Left hindlimb (tissue), 1 donor: Measurements from ENCODE around the gene RRP12.
A peak's percentile ranks its signal among the peaks of the same experiment; 100 is the strongest.

Experiments
- DNase-seq: peaks from one replicate; pipeline ENCODE4 v3.0.0-alpha.2; 2018

The RRP12 gene

GRCh38 chr10:97334370-97335175 lies 66.6 kb downstream of the RRP12 start, which contains the start of gene FRAT2:
Gene FRAT2 (minus strand): TSS chr10:97334729. CDS start chr10:97334572, 157 bp downstream.
- peak; percentile 95 for DNase-seq

- peak; percentile 53 for DNase-seq
These were observed 67.4 kb downstream of the RRP12 start for GRCh38 chr10:97333601-97334369.

- DNase-seq, result no peak
These were observed 67.9 kb downstream of the RRP12 start for GRCh38 chr10:97333351-97333600.

- DNase-seq, result peak; percentile 49
These were observed 68.4 kb downstream of the RRP12 start for GRCh38 chr10:97332591-97333350.

GRCh38 chr10:97331153-97331703 lies 69.9 kb downstream of the RRP12 start:
- DNase-seq, result no peak

- DNase-seq, result no peak
These were observed 71.4 kb downstream of the RRP12 start for GRCh38 chr10:97329766-97330165.

- no peak for DNase-seq
These were observed 72.3 kb downstream of the RRP12 start for GRCh38 chr10:97328646-97329453.

GRCh38 chr10:97327348-97328294 lies 73.5 kb downstream of the RRP12 start:
- no peak for DNase-seq

- DNase-seq, result no peak
These were observed 75.4 kb downstream of the RRP12 start for GRCh38 chr10:97325754-97326153.

- DNase-seq, result no peak
These were observed 77.6 kb downstream of the RRP12 start for GRCh38 chr10:97323501-97323900.

GRCh38 chr10:97321804-97322190 lies 79.3 kb downstream of the RRP12 start:
- no peak for DNase-seq

- peak; percentile 68 for DNase-seq
These were observed 79.9 kb downstream of the RRP12 start for GRCh38 chr10:97321032-97321803.

GRCh38 chr10:97320480-97321031 lies 80.6 kb downstream of the RRP12 start:
- DNase-seq, result no peak

- DNase-seq, result peak; percentile 54
These were observed 81.3 kb downstream of the RRP12 start for GRCh38 chr10:97319671-97320479.

- DNase-seq, result peak; percentile 94
These were observed 82.1 kb downstream of the RRP12 start, which contains the start of gene FRAT1 for GRCh38 chr10:97318772-97319651. Gene FRAT1 (plus strand): TSS chr10:97319271. CDS start chr10:97319454, 183 bp downstream.

GRCh38 chr10:97314671-97315070 lies 86.5 kb downstream of the RRP12 start:
- DNase-seq, result no peak

- DNase-seq, result no peak
These were observed 88.2 kb downstream of the RRP12 start for GRCh38 chr10:97312897-97313296.

- no peak for DNase-seq
These were observed 90.0 kb downstream of the RRP12 start for GRCh38 chr10:97311111-97311626.
